GM20431 (cell line): Measurements from ENCODE around the gene PDE1A.

Source experiments
- in situ Hi-C: fragments of 300-500 bp; cut with MseI, MboI; formaldehyde crosslinking; loops from one replicate; pipeline ENCODE4 v1.15.0; 2020; ENCODE audit warnings: low sequenced_read_pairs; ENCODE audit not compliant: unreplicated experiment

PDE1A gene

GRCh38 chr2:182165202-182165601 is 261.6 kb downstream of the PDE1A start:
- in situ Hi-C loops, result no loop called here

- in situ Hi-C loops, result no loop called here
Observed at GRCh38 chr2:182164686-182165085, 262.1 kb downstream of the PDE1A start.

- in situ Hi-C loops, result no loop called here
Observed at GRCh38 chr2:182163878-182164277, 263.0 kb downstream of the PDE1A start.

- in situ Hi-C loops, result no loop called here
Observed at GRCh38 chr2:182148344-182148743, 278.5 kb downstream of the PDE1A start.

GRCh38 chr2:182144776-182145165 is 282.1 kb downstream of the PDE1A start:
- in situ Hi-C loops, result no loop called here

GRCh38 chr2:182144041-182144775 is 282.6 kb downstream of the PDE1A start:
- in situ Hi-C loops, result no loop called here

GRCh38 chr2:182142062-182142461 is 284.8 kb downstream of the PDE1A start:
- in situ Hi-C loops, result no loop called here

- in situ Hi-C loops, result no loop called here
Observed at GRCh38 chr2:182134201-182134600, 292.6 kb downstream of the PDE1A start.

GRCh38 chr2:182133195-182133891 is 293.5 kb downstream of the PDE1A start:
- in situ Hi-C loops, result no loop called here

- in situ Hi-C loops, result no loop called here
Observed at GRCh38 chr2:182132605-182133004, 294.2 kb downstream of the PDE1A start.

- in situ Hi-C loops, result no loop called here
Observed at GRCh38 chr2:182128821-182129707, 297.8 kb downstream of the PDE1A start.

GRCh38 chr2:182117196-182117595 is 309.6 kb downstream of the PDE1A start:
- in situ Hi-C loops, result no loop called here

- in situ Hi-C loops, result no loop called here
Observed at GRCh38 chr2:182116774-182117173, 310.1 kb downstream of the PDE1A start.

GRCh38 chr2:182115258-182115657 is 311.6 kb downstream of the PDE1A start:
- in situ Hi-C loops, result no loop called here

- in situ Hi-C loops, result no loop called here
Observed at GRCh38 chr2:182113334-182113733, 313.5 kb downstream of the PDE1A start.

- in situ Hi-C loops, result no loop called here
Observed at GRCh38 chr2:182110347-182110746, 316.5 kb downstream of the PDE1A start.

- in situ Hi-C loops, result no loop called here
Observed at GRCh38 chr2:182103526-182103925, 323.3 kb downstream of the PDE1A start.

GRCh38 chr2:182101263-182101662 is 325.6 kb downstream of the PDE1A start:
- in situ Hi-C loops, result no loop called here

- in situ Hi-C loops, result no loop called here
Observed at GRCh38 chr2:182098648-182099047, 328.2 kb downstream of the PDE1A start.

- in situ Hi-C loops, result no loop called here
Observed at GRCh38 chr2:182097571-182098164, 329.2 kb downstream of the PDE1A start.
